Heart left ventricle (tissue), 13 donors: ENCODE data around the gene ZNF487.
"Not testable (repeated sequence)": the region's sequence is repeated elsewhere in the genome, so short reads cannot be mapped to it uniquely, and the experiment has no call there.

Experiments
- CTCF ChIP-seq, 12 donors: fragments of 200-600 bp; sonication (generic) in 4 of 12; IDR thresholded peaks; one replicate each; pipeline versions ENCODE4 v1.5.0 to v1.8.0; 2018 to 2022; ENCODE audit warnings: antibody characterized with exemption in 12 of 12, mild to moderate bottlenecking in 5 of 12
- POLR2A ChIP-seq, 2 donors: fragments of 450-650 bp; IDR thresholded peaks; one replicate each; pipeline ENCODE4 v1.6.1; 2017; ENCODE audit warnings: antibody characterized with exemption in 2 of 2, mild to moderate bottlenecking in 2 of 2, moderate library complexity in 2 of 2
- donor health status: ischemic (EF 13 %, LVEDD 7.1; RV severe dilation, severe dysfunction).
- donor health status: DM: no; HTN: yes; CAD: no.
- donor health status: DM: no; HTN: no; CAD: no.
- donor health status: ischemic (EF 25% LVEDD 6.9; RV normal size, moderate dysfunction).
- donor health status: ischemic (EF 25% LVEDD 5.7; RV mildly dilated, moderate dysfunction).
- donor health status: ischemic (EF 35%, LVEDD 5.7; RV mildly dilated, moderate dysfunction).
- donor health status: nonischemic (EF 11% LVEDD 7.7; RV severe dilation, severe dysfunction).
- donor health status: DM: yes; HTN: yes; CAD: no.
- donor health status: PGD.
- donor health status: ischemic (EF 29% LVEDD 5.4; RV normal size, mild dysfunction).
- donor health status: nonischemic (EF 23%, LVEDD 6.1; RV moderate dilation, normal function).

GRCh38 chr10:43465086-43465735, 28.3 kb downstream of the ZNF487 start:
- not testable (repeated sequence) for TF ChIP-seq CTCF, POLR2A (IDR thresholded peaks at IDR 0.05)
